AG09309 (cell line): ENCODE data around the gene SLC24A5.

Experiments used
- DNase-seq: peaks from one replicate; pipeline ENCODE4 v3.0.0-alpha.2; 2010; ENCODE audit warnings: low read depth
- H3K4me3 ChIP-seq: 2 replicates; pipeline ENCODE4 v1.5.1; 2011; ENCODE audit warnings: mild to moderate bottlenecking, low read depth, low read length, moderate library complexity; ENCODE audit not compliant: control insufficient read depth
- CTCF ChIP-seq: IDR thresholded peaks from 2 replicates; pipeline ENCODE4 v1.5.1; 2011; ENCODE audit warnings: mild to moderate bottlenecking, low read depth, low read length, inconsistent platforms; ENCODE audit not compliant: insufficient read depth, control insufficient read depth; ENCODE audit errors: missing control alignments

SLC24A5 gene

GRCh38 chr15:48147358-48147757 is 26.6 kb downstream of the SLC24A5 start:
- no peak overlapping the region for H3K4me3 ChIP-seq
- no peak for TF ChIP-seq CTCF
- DNase-seq: no peak

- DNase-seq: no peak
- TF ChIP-seq CTCF: no peak
- H3K4me3 ChIP-seq: no peak overlapping the region
Observed at GRCh38 chr15:48149858-48150257, 29.1 kb downstream of the SLC24A5 start.

GRCh38 chr15:48153526-48153925 is 32.7 kb downstream of the SLC24A5 start:
- no peak for DNase-seq
- TF ChIP-seq CTCF: no peak
- H3K4me3 ChIP-seq: no peak overlapping the region

- no peak overlapping the region for H3K4me3 ChIP-seq
- TF ChIP-seq CTCF: no peak
- no peak for DNase-seq
Observed at GRCh38 chr15:48168616-48169015, 47.8 kb downstream of the SLC24A5 start.

- DNase-seq: no peak
- no peak overlapping the region for H3K4me3 ChIP-seq
- no peak for TF ChIP-seq CTCF
Observed at GRCh38 chr15:48170981-48171380, 50.2 kb downstream of the SLC24A5 start.

- TF ChIP-seq CTCF: no peak
- DNase-seq: no peak
- no peak overlapping the region for H3K4me3 ChIP-seq
Observed at GRCh38 chr15:48175126-48175525, 54.3 kb downstream of the SLC24A5 start.

- H3K4me3 ChIP-seq: no peak overlapping the region
- DNase-seq: no peak
Observed at GRCh38 chr15:48176112-48176511, 55.3 kb downstream of the SLC24A5 start.

More at GRCh38 chr15:48176112-48176511, 55.3 kb downstream of the SLC24A5 start:
- TF ChIP-seq CTCF: no peak
